Activated CD4-positive, alpha-beta T cell treated with anti-CD3 and anti-CD28 coated beads, Interleukin-2, Interleukin-6, amounts not matched to agents 100 ng/mL and 50 ng/mL, durations not matched to agents 16 hours and 8 hours (primary cell): ENCODE results near the gene RSPH6A.

ENCODE experiments used
- DNase-seq: peaks from one replicate; pipeline ENCODE4 v3.0.0-alpha.2; 2020

The RSPH6A gene

DNA sequence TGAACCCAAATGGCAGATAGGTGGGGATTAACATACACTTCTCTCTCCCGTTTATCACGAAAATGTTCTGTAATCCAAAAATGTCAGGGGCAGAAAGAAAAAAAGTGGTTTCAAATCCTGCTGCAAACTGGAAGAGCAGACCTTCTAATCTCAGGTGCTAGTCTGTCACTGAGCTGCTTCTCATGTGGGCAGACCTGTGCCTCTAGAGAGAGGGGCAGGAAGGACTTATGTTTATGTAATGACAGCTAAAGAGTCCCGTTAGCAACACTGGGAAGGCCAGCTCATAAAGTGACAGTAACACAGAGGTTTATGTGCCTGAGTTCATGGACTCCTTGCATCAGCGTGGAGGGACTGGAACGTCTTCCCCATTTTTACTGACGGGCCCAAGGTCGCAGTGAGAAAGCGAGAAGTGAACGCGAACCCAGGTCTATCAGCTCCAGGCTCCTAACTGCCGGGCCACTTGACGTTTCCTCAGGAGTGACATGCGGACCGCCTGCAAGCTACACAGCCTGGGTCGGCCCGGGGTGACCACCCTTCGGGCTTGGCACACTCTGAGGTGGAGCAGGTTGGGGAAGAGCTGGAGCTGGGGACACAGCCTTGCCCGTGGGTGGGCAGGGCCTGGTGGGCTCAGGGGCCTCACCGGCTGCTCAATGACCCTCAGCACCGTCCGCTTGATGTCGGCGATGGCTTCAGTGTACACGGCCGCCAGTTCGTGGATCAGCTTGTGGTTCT, 9.6 kb upstream of the RSPH6A start:
- no peak for DNase-seq

DNA sequence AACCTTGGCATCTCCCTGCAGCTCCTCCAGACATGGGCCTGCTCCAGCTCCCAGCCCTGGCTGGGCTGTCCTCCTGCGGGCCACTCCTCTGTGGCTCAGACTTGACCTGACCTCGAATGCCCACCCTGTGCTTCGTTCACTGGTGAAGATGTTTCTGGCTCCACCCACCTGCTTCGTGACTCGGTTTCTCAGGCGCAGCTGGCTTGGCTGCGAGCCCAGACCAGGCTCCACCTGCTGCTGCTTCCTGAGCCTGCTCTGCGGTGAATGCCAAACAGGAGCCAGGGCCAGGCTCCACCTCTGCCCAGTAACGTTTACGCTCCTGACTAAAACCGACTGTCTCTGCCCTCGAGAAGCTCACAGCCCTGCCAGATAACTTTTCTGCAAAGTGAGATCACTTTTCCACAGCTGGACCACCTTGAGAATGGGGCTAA, 8.9 kb upstream of the RSPH6A start:
- no peak for DNase-seq

DNA sequence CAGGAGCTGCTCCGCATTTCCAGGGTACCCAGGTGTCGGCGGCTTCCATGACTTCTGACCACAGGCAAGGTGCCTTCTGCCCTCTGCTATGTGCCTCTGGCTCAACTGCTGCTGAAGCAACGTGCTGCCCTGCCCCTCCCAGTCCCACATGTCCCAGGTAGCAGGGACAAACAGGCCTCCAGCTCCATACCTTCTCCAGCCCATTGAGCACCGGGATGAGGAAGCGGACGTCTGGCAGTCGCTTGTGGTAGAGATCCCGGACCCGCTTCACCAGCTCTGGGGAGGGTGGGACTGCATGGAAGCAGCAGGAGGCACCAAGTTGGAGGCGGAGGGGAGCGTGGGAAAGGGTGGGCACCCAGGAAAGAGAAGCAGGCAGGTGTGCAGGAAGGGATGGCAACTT, 8.1 kb upstream of the RSPH6A start:
- DNase-seq: no peak

- DNase-seq: no peak
These were observed 7.6 kb upstream of the RSPH6A start for GRCh38 chr19:45822716-45823115.

GRCh38 chr19:45821570-45821969, 6.5 kb upstream of the RSPH6A start:
- no peak for DNase-seq

GRCh38 chr19:45821103-45821521, 6.0 kb upstream of the RSPH6A start:
- DNase-seq: no peak

DNA sequence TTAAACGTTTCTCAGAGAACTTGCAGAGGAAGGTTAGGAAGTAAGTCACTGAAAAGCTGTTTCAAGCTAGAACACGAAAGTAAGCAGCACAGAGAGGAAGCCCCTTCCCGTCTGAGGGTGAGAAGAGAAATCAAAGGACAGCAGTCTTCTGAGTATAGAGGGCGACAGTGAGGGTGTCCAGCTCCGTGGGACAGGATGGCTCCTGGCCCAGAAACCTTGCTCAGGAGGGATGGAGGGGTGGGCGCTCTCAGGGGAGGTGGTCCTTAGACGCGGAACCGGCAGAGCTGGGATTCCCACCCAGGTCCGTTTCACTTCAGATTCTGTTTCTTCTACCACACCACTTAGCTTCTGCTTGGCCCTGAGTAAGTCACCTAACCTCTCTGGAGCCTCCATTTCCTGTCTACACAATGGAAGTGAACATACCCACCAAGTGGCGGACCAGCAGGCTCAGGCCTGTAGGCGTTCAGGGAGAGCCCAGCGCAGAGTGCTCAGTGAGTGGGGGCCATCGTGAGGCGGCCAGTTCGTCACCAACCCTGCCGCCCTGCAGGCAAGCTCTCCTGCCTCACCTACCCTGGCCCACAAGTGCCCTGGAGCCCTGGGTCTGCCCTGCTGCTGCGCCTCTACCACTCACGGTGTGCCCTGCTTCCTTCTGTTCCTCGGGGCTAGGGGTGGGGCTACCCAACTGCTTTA, 5.5 kb upstream of the RSPH6A start:
- DNase-seq: no peak

- DNase-seq: no peak
These were observed 4.7 kb upstream of the RSPH6A start for GRCh38 chr19:45819769-45820168.

- DNase-seq: no peak
These were observed 2.7 kb upstream of the RSPH6A start for GRCh38 chr19:45817725-45818301.

- peak; percentile 98 for DNase-seq
These were observed 2.1 kb upstream of the RSPH6A start for GRCh38 chr19:45817010-45817724.

DNA sequence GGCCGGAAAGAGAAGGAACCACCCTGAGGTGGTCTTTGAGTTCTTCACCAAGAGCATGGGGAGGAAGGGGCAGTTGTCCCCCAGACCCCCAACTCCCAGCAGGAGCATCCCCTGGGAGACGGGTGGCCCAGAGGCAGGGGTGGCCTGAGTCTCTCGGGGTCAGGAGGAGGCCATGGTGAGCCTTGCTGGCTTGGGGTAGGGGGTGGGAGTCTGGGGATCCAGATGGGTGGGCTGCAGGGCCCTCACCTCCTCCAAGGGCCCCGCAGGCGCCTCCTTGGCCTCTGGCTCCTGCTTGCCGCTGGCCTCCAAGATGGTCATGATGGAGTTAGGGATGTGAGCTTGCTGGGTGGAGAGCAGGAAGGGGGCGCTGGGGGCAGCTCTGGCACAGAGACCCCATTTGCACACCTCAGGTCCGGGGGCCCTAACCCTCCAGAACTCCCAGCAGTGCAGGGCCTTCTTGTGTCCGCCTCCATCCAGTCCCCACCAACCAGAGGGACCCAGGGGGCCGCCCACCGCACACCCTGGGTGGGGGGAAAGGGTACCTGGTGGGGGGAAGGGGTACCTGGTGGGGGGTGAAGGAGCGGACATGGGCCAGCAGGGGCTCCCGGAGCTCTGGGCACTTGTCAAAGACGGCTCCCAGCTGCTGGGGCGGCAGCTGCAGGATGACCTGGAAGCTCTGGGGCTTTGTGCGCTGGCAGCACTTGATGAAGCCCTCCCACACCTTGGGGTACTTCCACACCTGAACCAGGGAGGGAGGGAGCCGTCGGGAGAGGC, 1.3 kb upstream of the RSPH6A start:
- no peak for DNase-seq

DNA sequence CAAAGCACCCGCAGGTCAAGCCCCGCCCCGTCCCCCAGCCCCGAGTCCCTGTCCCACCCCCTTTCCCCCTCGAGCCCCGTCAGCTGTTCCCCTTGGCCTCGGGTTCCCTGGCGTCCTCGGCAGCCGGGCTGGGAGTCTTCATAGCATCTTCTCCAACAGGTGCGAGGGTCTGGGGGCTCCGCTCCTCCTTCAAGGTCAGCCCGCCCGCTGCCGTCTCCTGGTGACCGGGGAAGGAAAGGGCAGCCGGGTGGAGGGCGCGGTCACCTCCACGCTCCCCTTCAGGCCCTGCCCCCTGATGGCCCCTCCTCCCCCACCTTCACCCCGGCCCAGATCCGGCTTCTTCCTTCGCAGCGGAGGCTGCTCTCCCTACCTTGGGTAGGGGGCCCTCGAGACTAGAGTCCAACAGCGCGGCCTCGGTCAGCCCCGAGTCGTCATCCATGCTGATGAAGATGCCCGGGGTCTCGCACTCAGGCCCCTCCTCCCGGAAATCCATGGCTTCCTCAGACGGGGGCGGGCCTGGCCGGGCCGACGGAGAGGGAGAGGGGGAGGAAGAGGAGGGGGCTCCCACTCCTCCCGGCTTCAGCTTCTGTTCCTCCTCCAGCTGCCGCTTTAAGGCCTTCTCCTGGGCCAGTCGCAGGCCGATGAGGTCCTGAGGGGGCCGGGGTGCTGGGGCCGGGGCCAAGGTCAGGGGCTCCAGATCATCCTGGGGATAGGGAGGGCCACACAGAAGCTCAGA, 541 bp upstream of the RSPH6A start:
- DNase-seq: no peak

DNA sequence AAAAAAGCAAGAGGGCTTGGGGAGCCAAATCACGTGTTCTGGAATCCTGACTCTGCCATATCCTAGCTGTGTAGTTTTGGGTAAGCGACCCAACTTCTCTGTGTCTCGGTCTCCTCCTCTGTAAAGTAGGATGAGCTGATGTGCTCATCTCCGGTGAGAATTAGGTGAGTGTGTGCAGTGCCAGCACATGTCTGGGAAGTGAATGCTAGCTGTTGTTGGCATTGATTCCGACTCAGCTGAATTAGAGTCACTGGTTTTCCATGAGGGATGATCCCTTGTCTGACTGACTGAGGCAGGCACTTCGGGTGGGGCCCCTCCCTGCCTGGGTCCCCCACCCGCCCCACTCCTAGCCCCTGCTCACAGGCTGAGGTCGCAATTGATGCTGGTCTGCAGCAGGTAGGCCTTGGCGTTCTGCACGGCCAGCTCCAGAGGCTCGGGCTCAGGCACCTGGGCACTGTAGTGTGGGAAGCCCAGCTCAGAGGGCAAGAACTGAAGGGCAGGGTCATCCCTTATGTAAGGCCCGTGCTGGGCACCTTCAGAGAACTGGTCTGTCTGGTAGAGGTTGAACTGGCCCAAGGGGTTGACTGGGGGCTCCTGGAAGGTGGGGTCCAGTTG, 835 bp downstream of the RSPH6A start:
- no peak for DNase-seq

DNA sequence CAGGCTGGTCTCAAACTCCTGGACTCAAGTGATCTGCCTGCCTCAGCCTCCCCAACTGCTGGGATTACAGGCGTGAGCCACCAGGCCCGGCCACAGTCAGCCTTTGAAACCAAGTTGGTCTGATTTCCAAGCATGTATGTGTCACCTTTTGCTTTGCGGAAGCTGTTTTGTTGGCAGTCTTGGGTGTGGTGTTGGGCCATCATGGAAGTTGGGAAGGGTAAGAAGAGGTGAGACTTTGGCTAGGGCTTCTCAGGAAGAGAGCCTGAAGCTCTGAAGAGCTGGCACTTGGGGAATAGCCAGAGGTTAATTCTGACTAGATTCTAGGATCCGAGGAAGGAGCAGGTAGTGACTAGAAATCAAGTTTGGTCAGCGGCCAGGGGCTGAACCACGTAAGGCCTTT, 2.8 kb downstream of the RSPH6A start:
- DNase-seq: no peak

DNA sequence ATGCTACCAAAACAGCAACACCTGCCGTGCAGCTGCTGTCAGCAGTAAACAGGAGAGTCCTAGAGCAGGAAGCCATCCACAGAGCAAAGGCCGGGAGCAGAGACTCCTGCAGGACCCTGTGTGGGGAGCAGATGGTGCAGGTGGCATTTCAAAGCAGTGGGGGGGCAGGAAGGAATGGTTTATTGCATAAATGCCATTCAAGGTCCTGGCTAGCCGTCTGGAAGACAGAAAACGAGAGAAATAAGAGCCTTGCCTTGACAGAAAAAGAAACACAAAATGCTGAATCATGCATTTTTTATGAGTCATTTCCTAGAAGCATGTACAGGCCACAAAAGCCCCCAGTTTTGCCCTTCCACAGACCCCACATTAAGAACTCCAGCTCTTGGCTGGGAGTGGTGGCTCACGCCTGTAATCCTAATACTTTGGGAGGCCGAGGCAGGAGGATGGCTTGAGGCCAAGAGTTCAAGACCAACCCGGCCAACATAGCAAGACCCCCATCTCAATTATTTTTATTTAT, 5.4 kb downstream of the RSPH6A start:
- peak; percentile 62 for DNase-seq

GRCh38 chr19:45805719-45806118, 9.4 kb downstream of the RSPH6A start:
- DNase-seq: no peak

DNA sequence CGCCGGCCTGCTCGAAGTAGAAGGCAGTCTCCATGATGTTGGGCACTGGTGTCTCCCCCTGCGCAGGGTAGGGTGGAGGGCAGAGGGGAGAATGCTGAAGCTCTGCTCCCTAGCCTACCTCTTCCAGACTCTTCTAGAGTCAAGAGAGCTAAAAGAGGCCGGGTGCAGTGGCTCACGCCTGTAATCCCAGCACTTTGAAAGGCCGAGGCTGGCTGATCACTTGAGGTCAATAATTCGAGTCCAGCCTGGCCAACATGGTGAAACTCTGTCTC, 10.2 kb downstream of the RSPH6A start:
- DNase-seq: no peak

- DNase-seq: no peak
These were observed 10.8 kb downstream of the RSPH6A start for GRCh38 chr19:45804140-45804958.

DNA sequence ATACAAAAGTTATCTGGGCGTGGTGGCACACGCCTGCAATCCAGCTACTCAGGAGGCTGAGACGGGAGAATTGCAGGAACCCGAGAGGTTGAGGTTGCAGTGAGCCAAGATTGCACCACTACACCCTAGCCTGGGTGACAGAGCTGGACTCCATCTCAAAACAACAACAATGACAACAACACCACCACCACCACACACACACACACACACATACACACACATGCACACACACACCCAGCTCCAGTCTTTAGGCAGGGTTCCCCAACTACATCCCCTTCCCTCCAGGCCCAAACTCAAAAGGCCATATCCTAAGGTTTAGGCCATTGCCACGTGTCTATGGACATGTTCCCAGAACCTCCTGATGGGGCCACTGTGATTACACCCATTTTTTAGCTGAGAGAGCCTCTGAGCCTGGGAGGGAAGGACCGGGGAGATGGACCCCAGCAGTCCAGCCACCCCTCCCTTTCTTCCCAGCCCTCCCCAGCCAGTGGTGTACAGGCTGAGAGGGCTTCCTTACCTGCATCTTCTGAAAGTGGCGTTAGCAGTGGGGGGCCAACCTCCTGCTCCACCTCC, 13.4 kb downstream of the RSPH6A start:
- no peak for DNase-seq

- DNase-seq: no peak
These were observed 15.0 kb downstream of the RSPH6A start for GRCh38 chr19:45800070-45800553.
